Measurements from ENCODE around the gene MAST4.
"Not testable (repeated sequence)": the region's sequence is repeated elsewhere in the genome, so short reads cannot be mapped to it uniquely, and the experiment has no call there.

The MAST4 gene

DNA sequence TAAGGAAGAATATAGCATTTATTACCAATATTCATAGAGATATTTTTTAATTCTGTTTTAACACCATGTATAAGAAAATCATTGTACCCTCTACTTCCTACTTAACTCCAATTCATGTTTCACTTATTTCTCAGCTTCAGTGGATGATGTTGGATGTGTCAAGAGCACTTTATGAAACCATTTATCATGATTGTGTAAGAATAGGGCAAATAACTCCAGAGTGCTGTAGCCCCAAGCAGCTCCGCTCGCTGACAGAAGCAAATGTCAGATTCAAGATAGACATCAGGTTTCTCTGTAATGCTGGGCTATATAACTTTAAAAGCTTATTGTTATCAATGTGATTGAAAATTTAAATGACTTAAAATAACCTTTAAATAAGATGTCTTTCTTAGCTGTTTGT lies 50.4 kb downstream of the MAST4 start:
- no peak for DNase-seq (ENCODE audit: low read depth in 3 of 3)

DNA sequence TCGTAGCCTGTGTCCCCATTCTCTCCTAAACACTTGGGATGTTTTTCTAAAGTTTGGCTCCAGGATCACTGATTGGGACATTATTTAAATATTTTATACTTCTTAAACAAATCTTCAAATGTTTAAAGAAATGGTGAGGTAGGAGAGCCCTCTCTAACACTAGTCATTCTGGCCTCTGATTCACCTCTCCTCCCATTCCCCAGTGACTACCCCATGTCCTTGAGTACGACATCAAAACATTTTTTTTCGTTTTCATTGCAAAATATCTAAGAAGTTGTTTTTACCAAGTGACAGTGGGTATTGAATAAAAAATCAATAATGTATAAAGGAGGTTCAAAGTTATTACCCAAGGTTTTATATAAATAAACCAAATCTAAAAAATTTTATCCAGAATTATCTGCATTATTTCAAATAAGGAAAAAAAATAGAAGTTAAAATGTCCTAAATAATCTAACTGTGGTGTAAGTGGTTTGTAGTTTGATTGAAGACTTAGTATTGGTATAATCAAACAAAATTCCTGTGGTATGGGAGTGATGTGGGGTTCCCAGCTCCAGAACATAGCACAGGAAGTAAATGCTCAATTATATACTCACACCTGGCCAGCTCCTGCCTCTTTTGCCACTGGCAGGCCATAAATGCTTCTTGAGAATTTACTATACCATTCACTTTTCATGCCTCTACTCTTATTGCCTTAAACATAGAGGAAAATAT lies 51.1 kb downstream of the MAST4 start:
- DNase-seq (ENCODE audit: low read depth in 3 of 3), result no peak

DNA sequence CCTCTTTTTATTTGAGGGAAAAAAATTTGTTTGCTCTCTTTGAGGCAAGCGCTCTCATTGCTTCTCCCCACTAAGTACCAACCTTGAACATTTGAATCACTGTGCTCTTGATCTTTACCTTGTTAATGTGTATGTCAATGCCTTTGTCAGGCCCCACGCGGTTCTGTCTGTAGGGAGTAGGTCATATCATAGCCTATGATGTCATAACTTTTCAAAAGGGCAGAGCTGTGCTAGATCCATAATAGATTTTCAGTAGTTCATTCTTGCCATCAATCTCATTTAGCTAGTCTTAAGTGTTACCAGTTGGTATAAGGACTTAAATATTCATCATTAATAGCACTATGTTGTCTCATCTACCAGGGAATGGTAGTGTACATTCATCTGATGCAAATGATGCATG lies 56.6 kb downstream of the MAST4 start:
- no peak for DNase-seq (ENCODE audit: low read depth in 3 of 3)

DNA sequence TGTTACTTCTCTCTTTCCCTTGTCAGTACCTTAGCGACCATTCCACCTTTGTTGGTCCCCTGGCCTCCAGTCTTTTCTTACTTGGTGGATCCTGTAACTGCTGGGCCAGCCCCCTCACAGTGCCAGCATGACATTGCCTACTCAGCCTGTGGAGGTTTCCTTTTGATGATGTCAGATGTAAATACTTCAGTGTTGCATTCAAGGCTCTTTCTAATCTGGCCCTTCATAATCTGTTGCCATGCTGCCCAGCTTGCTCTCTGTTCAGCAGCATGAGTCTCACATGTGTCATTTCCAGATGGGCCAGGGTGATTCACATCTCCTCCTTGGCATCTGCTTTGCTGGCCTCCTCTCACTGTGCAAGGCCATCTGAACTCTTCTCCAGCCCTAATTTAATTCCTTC lies 57.1 kb downstream of the MAST4 start:
- no peak for DNase-seq (ENCODE audit: low read depth in 3 of 3)

DNA sequence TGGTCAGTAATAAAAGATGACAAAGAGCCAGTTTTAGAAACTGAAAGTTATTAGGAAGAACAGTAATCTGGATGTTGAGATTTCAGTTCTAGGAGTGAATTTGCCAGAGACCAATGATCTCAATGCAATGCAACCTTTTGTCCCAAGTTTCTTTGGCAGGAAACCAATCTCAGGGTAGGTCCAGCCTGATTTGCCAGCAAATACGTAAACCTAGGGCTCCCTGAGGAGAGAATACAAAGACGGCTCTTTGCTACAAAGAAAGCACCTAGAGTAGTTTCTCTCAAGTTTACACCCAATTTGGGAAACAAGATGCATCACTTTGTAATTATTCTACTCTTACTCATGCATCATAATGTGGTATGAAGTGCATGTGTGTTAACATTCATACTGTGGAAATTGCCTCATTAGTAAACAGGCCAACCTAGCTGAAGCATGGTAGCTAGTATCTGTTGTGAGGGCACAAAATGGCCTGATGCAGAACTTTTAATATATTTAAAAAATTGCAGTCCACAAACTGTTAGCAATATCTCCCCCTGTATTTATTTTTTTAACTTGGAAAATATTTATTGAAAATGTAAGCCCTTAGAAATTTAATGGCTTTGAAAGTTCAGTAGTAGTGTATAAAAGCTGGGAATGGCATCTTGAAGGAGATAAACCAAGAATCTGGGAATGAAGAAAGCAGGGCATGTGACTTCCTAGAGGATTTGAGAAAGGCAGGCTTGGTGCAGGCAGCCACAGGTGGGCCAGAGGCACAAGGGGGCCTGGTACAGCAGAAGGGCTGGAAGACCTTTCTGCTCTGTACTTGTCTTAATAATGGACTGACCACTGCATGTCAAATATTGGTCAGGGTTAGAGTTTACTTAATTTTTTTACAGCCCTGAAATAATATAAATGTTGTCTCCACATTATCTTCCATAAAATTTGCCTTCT lies 59.5 kb downstream of the MAST4 start:
- DNase-seq (ENCODE audit: low read depth in 3 of 3), result no peak

DNA sequence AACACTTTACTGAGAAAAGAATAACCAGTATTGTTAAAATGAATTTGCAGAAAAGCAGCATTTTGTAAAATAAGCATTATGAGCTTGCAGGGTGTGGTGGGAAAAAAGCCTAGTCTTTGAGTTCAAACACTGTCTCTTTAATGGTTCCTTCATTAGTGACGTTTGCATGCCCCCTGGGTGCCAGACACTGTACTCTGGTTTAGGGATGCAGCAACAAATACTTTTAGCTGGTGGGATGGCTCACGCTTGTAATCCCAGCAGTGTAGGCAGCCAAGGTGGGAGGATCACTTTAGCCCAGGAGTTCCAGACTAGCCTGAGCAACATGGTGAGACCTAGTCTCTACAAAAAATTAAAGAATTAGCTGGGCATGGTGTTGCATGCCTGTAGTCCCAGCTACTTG lies 62.3 kb downstream of the MAST4 start:
- no peak for DNase-seq (ENCODE audit: low read depth in 3 of 3)

DNA sequence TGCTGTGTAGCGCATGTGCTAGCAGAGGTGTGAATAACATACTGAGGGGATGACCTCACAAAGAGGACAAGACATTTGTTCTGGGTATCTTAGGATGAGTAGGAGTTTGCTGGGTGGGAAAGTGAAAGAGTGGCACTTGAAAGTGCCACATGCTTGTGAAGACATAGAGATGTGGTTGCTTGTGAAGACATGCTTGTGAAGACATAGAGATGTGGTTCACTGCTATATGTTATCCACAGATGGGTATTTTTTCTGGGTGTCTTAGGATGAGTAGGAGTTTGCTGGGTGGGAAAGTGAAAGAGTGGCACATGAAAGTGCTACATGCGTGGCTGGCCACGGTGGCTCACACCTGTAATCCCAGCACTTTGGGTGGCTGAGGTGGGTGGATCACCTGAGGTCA lies 63.6 kb downstream of the MAST4 start:
- no peak for DNase-seq (ENCODE audit: low read depth in 3 of 3)

DNA sequence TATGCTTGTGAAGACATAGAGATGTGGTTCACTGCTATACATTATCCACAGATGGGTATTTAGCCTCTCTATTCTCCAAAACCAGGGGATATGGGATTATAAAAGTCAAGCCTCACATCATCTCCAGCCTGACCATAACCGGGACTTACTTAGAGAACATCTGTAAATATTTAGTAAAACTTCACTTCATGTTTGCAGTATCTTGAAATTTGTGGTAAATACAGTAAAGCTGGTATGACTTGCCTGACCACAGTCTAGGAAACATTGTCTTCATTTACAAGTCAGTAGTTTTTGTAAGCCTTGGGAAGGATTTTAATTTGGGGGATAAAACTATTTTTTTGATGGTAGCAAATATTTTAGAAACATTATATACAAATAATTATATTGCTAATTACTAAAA lies 64.2 kb downstream of the MAST4 start:
- no peak for DNase-seq (ENCODE audit: low read depth in 3 of 3)

DNA sequence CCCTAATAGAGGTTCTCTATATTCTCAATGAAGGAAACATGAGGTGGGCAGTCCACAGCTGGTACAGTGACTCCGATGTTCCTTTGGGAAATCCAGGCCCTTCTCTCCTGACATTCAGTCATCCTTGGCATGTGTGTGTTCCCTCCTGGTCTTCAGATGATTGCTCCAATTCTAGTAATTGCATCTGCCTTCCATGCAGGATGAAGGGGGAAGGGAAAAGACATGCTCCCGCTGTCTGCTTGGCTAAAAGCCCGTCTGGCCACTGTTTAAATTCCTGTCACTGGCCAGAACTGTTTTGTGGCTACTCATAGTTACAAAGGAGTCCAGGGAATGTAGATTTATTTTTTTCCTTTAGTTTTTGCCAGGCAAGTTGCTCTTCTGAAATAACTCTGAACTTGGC lies 65.0 kb downstream of the MAST4 start:
- DNase-seq (ENCODE audit: low read depth in 3 of 3), result no peak

DNA sequence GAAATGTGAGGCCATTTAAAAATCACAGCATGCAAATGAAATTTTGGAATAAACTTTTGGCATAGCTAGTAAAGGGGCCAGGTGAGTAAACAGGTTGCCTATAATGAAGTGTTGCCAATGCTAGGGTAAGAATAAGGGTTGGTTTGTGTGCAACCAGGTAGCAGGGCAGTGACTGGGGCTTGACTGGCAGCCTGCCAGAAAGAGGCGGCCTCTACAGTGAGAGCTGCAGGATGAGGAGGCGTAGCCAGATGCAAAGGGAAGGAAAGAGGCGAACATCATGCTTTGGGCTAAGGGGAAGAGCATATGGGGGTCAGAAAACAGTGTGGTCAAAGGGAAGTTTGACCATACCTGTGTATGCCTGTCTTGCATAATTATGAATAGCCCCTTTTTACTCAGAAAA lies 70.6 kb downstream of the MAST4 start:
- DNase-seq (ENCODE audit: low read depth in 3 of 3), result no peak

DNA sequence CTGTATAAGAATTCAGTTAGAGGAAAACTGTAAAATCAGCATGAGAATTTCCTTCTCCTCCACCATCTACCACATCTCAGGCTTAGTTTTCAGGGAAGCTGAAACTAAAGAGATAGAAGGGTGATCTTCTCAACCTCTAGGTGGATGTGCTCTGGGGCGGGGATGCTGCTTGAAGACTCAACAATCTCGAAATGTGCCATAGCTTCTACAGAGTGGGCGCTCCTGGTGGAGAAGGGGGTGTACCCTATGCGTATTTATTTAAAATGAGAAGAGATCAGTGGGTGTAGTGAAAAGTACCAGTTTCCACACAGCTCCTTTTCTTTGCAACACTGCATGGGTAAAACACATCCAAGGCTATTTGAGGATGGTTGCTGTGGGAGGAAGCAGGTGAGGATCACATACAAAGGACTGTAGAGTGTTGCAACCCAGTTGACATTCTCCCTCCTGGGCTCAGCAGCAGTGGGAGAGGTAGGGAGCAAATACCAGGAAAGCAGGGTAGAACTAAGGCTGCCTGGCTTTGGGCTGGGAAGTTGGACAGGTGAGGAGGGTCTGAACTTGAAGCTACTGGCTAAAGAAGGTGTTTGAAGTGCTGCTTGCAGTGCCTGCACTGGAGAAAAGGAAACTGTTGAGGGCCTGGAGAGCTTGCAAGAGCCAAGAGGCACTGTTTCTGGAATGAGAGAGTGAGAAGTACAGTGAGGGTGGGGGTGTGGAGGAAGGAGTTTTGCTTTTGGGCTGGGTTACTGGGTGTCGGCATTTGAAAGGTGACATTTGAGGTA lies 73.1 kb downstream of the MAST4 start:
- DNase-seq (ENCODE audit: low read depth in 3 of 3), result no peak

DNA sequence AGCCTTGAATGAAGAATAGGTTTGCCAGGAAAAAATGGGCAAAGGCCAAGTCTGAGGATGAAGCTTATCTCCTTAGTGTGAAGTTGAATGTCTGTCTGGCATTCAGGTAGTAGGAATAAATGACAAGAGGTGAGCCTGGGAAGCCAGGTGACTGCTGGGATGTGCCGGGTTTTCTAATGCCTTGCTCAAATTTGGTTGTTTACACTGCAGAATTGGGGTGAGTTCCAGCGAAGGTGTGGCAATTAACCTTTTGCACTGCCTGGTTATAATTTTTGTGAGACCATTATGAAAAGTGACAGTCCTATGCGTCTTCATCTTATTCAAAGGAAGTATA lies 73.6 kb downstream of the MAST4 start:
- no peak for DNase-seq (ENCODE audit: low read depth in 3 of 3)

DNA sequence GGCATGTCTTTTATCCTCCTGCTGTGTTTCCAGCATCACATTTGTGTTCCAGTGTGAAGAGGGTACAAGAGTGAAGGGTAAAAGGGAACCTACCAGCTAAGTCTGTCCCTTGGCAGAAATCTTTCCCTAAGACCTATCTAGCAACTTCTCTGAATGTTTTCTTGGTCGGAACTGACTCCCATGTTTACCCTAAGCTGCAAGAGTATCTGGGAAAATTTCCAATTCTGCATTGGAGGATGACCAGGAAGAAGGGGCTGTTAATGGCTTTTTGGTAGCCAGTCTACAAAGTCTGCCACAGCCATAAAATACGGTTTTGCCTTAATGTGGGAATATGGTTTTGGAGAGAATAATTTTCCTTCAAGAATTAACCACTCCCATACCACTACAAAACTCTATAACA lies 75.1 kb downstream of the MAST4 start:
- DNase-seq (ENCODE audit: low read depth in 3 of 3), result no peak

DNA sequence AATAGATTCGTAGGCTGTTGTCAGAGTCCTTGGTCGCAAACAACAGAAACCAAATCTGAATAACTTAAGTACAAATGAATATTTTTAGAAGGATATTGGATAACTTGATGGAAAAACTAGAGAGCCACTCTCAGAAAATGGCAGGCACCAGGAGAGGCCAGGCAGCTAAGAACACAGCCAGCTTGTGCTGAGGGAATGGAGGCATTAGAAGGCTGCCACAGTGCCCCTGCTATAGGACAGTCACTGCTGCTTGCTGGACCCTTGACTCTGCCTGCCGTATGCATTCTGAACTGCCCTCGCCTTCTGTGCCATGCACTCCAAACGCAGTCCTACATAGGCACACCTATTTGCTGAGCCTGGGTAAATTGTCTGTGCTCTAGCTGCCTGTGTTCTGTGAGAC lies 78.6 kb downstream of the MAST4 start:
- no peak for DNase-seq (ENCODE audit: low read depth in 3 of 3)

DNA sequence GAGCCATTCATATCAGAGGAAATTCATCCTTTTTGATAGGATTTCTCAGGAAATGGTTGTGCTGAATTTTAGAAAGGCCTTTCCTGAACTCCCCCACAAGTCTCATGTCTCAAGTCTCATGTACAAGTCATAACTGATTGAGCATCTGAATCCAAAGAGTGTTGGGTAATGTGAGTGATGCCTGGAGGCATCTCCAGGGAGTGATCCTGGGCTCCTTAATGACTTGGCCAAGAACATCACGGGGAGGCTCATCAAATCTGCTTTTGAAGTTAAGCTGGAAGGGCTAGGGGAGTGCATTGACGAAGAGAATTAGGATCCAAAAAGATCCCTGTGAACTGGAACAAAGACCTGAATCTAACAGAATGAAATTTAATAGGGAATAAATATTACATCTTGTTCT lies 79.2 kb downstream of the MAST4 start:
- DNase-seq (ENCODE audit: low read depth in 3 of 3), result no peak

DNA sequence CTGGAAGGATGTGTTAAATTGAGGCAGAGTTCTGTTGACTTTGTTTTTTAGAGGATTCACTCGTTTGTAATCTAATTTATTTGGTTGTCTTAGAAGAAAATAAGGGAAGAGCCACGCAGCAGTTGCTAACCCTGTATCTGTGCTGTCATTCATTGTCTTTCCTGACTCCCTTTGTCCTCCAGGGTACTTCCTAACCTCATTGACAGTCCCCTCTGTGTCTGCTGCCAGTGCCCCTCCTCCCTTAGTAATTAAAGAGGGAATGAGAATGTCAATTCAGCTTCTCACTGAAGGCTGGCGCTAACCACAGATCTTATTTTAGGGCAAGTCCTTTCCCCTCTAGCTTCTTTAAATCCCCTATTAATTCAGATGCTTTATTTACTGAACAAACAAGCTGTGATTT lies 84.0 kb downstream of the MAST4 start:
- no peak for DNase-seq (ENCODE audit: low read depth in 3 of 3)

DNA sequence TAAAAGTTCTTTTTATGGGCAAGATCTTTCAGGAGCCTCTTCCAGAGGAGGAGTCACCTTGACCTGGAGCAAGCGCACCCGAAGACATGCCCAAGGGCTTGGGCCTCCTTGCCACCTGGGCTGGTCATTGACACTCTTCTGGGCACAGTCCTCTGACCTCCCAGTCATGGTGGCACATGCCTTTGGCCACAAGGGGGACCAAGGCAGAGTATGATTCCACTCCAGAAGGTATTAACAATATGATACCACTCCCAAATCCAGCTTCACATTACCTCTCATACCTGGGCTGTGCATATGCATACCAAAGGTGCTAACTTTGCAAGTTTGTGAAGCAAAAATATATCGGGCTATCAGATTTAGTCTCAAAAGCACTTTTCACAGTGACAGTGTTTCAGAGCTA lies 84.6 kb downstream of the MAST4 start:
- no peak for DNase-seq (ENCODE audit: low read depth in 3 of 3)

DNA sequence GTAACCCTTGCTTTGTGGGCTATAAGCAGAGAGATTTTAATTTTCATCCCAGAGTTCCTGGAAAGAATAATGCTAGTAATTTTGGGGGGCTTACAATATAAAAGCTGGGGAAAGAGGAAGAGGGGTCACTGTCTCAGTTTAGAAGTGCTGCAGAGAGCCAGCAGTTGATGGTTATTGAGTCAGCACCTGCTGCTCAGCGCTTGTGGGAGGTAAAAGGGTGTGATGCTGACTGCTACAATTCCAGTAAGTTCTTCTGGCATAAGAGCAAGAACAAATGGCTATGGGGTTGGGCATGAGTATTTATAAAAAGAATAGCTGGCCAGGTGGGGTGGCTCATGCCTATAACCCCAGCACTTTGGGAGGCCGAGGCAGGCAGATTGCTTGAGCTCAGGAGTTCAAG lies 88.5 kb downstream of the MAST4 start:
- no peak for DNase-seq (ENCODE audit: low read depth in 3 of 3)

DNA sequence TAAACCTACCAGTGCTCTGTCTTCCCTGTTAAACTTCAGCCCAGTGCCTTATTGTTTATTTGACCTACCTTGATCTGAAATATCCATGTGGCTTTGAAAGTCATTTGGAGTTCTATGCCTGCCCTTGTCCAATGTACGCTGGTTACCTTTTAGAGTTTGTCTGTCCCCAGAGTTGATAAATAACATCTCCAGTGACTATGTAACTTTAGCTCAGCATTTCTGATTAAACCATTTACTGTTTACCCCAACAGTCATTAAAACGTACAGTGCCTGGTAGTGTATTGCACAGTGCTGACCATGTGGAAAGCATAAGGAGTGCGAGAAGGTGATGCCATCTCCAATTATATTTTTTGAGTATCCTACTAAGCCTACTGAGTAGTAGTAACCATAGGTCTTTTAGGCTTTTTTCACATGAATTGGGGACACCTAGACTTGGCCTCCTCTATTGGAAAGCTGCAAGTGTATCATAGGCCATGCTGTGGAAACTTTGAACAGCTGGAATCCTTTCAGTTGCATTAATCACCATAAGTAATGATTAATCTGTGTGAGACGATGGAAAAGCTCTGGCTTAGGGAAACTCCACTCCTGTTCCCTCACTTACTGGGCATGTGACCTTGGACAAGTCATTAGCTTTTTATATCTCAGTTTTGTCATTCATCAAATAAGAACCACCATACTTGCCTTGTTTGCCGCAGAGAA lies 93.5 kb downstream of the MAST4 start:
- DNase-seq (ENCODE audit: low read depth in 3 of 3), result no peak

DNA sequence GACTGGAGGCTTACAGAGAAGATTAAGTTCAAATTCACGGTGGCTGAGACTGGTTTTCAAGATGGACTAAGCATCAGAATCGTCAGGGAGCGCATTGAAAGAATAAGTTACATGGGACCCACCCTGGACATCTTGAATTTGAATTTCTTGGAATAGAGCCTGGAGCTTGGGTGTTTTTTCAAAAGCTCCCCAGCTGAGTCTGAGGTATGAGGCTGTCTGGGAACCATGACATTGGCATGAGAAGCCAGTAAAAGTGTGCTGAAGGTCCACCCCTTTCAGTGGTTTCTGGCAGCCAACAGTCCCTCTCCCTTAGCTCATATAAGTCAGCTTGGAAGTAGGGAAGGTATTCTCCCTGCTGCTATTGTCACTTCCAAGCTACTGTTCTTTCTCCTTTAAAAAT lies 97.8 kb downstream of the MAST4 start:
- no peak for DNase-seq (ENCODE audit: low read depth in 3 of 3)

DNA sequence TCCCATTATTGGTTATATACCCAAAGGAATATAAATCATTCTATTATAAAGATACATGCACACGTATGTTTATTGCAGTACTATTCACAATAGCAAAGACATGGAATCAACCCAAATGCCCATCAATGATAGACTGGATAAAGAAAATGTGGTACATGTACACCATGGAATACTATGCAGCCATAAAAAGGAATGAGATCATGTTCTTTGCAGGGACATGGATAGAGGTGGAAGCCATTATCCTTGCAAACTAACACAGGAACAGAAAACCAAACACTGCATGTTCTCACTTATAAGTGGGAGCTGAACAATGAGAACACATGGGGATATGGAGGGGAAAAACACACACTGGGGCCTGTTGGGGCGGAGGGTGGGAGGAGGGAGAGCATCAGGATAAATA lies 99.6 kb downstream of the MAST4 start:
- not testable (repeated sequence) for DNase-seq (ENCODE audit: low read depth in 3 of 3)
